ENCODE data around the gene CCDC91.

CCDC91 gene

DNA sequence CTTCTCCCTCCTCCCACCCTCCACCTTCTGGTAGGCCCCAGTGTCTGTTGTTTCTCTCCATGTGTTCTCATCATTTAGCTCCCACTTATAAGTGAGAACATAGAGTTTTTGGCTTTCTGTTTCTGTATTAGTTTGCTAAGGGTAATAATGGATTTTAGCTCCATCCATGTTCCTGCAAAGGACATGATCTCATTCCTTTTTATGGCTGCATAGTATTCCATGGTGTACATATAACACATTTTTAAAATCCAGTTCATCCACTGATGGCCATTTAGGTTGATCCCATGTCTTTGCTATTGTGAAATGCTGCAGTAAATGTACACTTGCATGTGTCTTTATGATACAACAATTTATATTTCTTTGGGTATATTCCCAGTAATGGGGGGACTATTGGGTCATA lies 96.1 kb downstream of the CCDC91 start:
- TF ChIP-seq CTCF (conservative IDR thresholded peaks at IDR 0.05; ENCODE audit: control insufficient read depth, insufficient read depth, low read depth, low read length) = no peak
- no peak overlapping the region for H3K4me3 ChIP-seq (ENCODE audit: control insufficient read depth, low read depth, low read length)
- DNase-seq (ENCODE audit: low read depth) = no peak

- TF ChIP-seq CTCF (conservative IDR thresholded peaks at IDR 0.05; ENCODE audit: control insufficient read depth, insufficient read depth, low read depth, low read length) = no peak
- no peak for DNase-seq (ENCODE audit: low read depth)
- H3K4me3 ChIP-seq (ENCODE audit: control insufficient read depth, low read depth, low read length) = no peak overlapping the region
Measured at GRCh38 chr12:28290262-28290661, 100.0 kb downstream of the CCDC91 start.

DNA sequence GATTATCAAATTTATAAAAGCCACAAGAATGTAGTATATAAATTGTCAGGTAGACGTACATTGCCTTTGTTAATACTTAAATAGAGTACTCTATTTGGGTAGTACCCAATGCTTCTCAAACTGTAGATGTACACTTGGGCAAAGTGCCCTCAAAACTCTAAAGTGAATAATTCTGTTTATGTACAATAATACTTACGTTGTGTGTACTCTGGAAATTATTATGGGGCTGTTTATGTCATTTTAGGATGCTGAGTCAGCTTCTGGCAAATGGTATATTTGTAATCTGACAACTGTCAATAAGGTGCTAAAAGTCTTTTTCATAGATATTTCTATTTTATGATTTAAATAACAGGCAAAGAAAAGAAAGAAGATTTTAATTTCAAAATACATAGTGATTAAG lies 102.4 kb downstream of the CCDC91 start:
- H3K4me3 ChIP-seq (ENCODE audit: control insufficient read depth, low read depth, low read length) = no peak overlapping the region
- TF ChIP-seq CTCF (conservative IDR thresholded peaks at IDR 0.05; ENCODE audit: control insufficient read depth, insufficient read depth, low read depth, low read length) = no peak
- DNase-seq (ENCODE audit: low read depth) = peak; percentile 2

GRCh38 chr12:28294300-28294699 lies 104.0 kb downstream of the CCDC91 start:
- no peak overlapping the region for H3K4me3 ChIP-seq (ENCODE audit: control insufficient read depth, low read depth, low read length)
- DNase-seq (ENCODE audit: low read depth) = no peak
- TF ChIP-seq CTCF (conservative IDR thresholded peaks at IDR 0.05; ENCODE audit: control insufficient read depth, insufficient read depth, low read depth, low read length) = no peak

DNA sequence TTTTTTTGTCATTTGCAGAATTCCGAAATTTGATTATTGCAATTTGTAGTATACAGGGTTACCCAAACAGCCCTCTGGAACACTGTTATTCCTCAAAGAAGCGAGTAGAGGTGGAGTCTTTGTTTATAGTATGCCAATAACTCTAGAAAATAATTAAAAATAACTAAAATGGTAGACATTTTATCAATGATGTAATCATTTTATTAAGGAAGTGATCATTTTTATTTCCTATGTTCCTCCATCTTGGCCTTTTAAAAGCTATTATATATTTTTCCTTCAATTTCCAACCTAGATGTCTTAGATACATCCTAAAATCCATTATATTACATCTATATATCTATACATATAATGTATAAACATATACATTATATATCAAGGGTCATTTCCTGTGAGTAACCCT lies 106.0 kb downstream of the CCDC91 start:
- no peak overlapping the region for H3K4me3 ChIP-seq (ENCODE audit: control insufficient read depth, low read depth, low read length)
- TF ChIP-seq CTCF (conservative IDR thresholded peaks at IDR 0.05; ENCODE audit: control insufficient read depth, insufficient read depth, low read depth, low read length) = no peak
- no peak for DNase-seq (ENCODE audit: low read depth)

DNA sequence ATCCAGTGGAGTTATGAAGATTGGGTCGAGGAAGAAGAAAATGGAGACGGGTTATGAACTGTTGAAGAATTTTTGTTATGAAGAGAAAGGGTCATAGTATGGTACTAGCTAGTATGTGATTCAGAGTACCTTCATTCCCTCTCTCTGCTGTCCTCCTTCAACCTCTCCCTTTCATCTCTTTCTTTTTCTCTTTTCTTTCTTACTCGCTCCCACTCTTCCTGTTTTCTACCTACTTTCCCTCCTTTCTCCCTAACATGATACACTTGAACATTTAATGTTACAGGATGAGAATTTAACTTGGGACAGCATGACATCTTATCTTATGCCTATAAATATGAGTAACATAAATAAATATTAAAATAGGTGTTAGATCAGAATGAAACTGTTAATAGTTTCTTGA lies 112.9 kb downstream of the CCDC91 start:
- no peak overlapping the region for H3K4me3 ChIP-seq (ENCODE audit: control insufficient read depth, low read depth, low read length)
- DNase-seq (ENCODE audit: low read depth) = no peak
- TF ChIP-seq CTCF (conservative IDR thresholded peaks at IDR 0.05; ENCODE audit: control insufficient read depth, insufficient read depth, low read depth, low read length) = no peak

DNA sequence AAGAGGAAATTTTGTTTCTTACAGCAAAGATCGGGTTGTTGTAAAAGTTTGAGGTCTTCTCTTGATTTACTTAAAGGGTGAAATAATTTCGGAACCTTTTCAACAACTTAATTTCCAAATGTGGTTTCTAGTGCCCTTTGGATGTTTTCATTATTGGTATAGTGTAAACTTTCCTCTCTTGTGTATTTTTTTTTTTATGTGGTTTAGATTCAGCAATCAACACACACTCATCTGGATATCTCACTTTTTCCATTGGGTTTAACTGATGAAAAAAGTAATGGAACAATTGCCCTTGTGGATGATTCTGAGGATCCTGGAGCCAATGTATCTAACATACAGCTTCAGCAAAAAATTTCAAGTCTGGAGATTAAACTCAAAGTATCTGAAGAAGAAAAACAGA lies 116.3 kb downstream of the CCDC91 start:
- no peak for DNase-seq (ENCODE audit: low read depth)
- no peak for TF ChIP-seq CTCF (conservative IDR thresholded peaks at IDR 0.05; ENCODE audit: control insufficient read depth, insufficient read depth, low read depth, low read length)
- no peak overlapping the region for H3K4me3 ChIP-seq (ENCODE audit: control insufficient read depth, low read depth, low read length)
